Measurements from ENCODE around the gene CXCL9.

GRCh38 chr4:76012388-76012801, 5.1 kb upstream of the CXCL9 start:
- TF ChIP-seq, protein P1, sequence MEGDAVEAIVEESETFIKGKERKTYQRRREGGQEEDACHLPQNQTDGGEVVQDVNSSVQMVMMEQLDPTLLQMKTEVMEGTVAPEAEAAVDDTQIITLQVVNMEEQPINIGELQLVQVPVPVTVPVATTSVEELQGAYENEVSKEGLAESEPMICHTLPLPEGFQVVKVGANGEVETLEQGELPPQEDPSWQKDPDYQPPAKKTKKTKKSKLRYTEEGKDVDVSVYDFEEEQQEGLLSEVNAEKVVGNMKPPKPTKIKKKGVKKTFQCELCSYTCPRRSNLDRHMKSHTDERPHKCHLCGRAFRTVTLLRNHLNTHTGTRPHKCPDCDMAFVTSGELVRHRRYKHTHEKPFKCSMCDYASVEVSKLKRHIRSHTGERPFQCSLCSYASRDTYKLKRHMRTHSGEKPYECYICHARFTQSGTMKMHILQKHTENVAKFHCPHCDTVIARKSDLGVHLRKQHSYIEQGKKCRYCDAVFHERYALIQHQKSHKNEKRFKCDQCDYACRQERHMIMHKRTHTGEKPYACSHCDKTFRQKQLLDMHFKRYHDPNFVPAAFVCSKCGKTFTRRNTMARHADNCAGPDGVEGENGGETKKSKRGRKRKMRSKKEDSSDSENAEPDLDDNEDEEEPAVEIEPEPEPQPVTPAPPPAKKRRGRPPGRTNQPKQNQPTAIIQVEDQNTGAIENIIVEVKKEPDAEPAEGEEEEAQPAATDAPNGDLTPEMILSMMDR (conservative IDR thresholded peaks at IDR 0.05) = no peak
- TF ChIP-seq EZH2 (IDR thresholded peaks at IDR 0.05; ENCODE audit: low read depth) = no peak

All from PC-9 (cell line).